ENCODE results near the gene SLC25A34.

The SLC25A34 gene

GRCh38 chr1:15777909-15778707, 42.0 kb downstream of the SLC25A34 start:
- DNase-seq: no peak

GRCh38 chr1:15785683-15786082, 49.6 kb downstream of the SLC25A34 start:
- no peak for DNase-seq

GRCh38 chr1:15786581-15786980, 50.5 kb downstream of the SLC25A34 start:
- no peak for DNase-seq

GRCh38 chr1:15788624-15789301, 52.7 kb downstream of the SLC25A34 start:
- DNase-seq: no peak
